K562 (cell line): Measurements from ENCODE around the gene NAIF1. TPM values are rescaled to one million over a fixed set of nuclear protein-coding genes. Genes with fewer than 3 reads are reported as not detected.

Source experiments
- CBX2 ChIP-seq: fragments of 200-600 bp; sonication (generic); IDR thresholded peaks from one replicate; pipeline ENCODE4 v1.6.1; 2012; ENCODE audit warnings: mild to moderate bottlenecking, low read length, inconsistent platforms; ENCODE audit not compliant: insufficient read depth, poor library complexity, severe bottlenecking
- EGR1 ChIP-seq: fragments of 450-650 bp; conservative IDR thresholded peaks from 2 replicates; pipeline ENCODE4 v1.6.1; 2017; ENCODE audit warnings: mild to moderate bottlenecking
- FOXA3 ChIP-seq, 2 experiments: fragments of 450-650 bp in 1 of 2; sonication (generic) in 1 of 2; formaldehyde crosslinking; IDR thresholded peaks in 1 of 2; conservative IDR thresholded peaks in 1 of 2; 2 replicates each; pipeline versions ENCODE4 v1.4.0 to v1.8.0; 2020 to 2022; ENCODE audit warnings: mild to moderate bottlenecking in 2 of 2, missing genetic modification reagents in 1 of 2
- GABPA ChIP-seq: fragments of 200-800 bp; sonication (Bioruptor generic); conservative IDR thresholded peaks from 2 replicates; pipeline ENCODE4 v1.6.1; 2016; ENCODE audit warnings: low read depth, missing genetic modification characterization, missing compliant biosample characterization
- NFE2 ChIP-seq: IDR thresholded peaks from 2 replicates; pipeline ENCODE4 v1.6.1; 2014; ENCODE audit warnings: antibody characterized with exemption, low read depth
- NFXL1 ChIP-seq: fragments of 450-650 bp; formaldehyde crosslinking; IDR thresholded peaks from 2 replicates; pipeline ENCODE4 v1.4.0; 2021; ENCODE audit warnings: mild to moderate bottlenecking
- POLR2G ChIP-seq: fragments of 200-400 bp; formaldehyde crosslinking; IDR thresholded peaks from 2 replicates; pipeline ENCODE4 v1.6.1; 2017; ENCODE audit warnings: low read depth, mild to moderate bottlenecking, antibody characterized with exemption, low read length, moderate library complexity
- REST ChIP-seq, 2 experiments: fragments of 450-650 bp; formaldehyde crosslinking in 1 of 2; IDR thresholded peaks; 2 replicates each; pipeline versions ENCODE4 v1.4.0 to v1.6.1; 2014 to 2020; ENCODE audit warnings: mild to moderate bottlenecking in 2 of 2, borderline replicate concordance in 1 of 2, low read depth in 1 of 2
- RUNX1 ChIP-seq: sonication (generic); IDR thresholded peaks from 2 replicates; pipeline ENCODE4 v1.6.1; 2016; ENCODE audit warnings: antibody characterized with exemption, low read depth
- SAFB ChIP-seq: fragments of 200-400 bp; formaldehyde crosslinking; IDR thresholded peaks from 2 replicates; pipeline ENCODE4 v1.6.1; 2017; ENCODE audit warnings: low read depth, low read length, borderline replicate concordance
- SMARCB1 ChIP-seq: IDR thresholded peaks from 2 replicates; pipeline ENCODE4 v1.6.1; 2011; ENCODE audit warnings: improper control_type of control experiment, low read depth; ENCODE audit not compliant: insufficient read length
- SP1 ChIP-seq: sonication (generic); formaldehyde crosslinking; IDR thresholded peaks from 2 replicates; pipeline ENCODE4 v1.8.1; 2022; ENCODE audit warnings: mild to moderate bottlenecking, missing genetic modification reagents
- SRSF1 ChIP-seq: fragments of 200-400 bp; formaldehyde crosslinking; IDR thresholded peaks from 2 replicates; pipeline ENCODE4 v1.6.1; 2017; ENCODE audit warnings: mild to moderate bottlenecking, low read depth, low read length, moderate library complexity
- STAG1 ChIP-seq: sonication (generic); formaldehyde crosslinking; IDR thresholded peaks from 2 replicates; pipeline ENCODE4 v1.5.0; 2020; ENCODE audit warnings: missing genetic modification reagents, borderline replicate concordance
- TAF15 ChIP-seq: fragments of 200-400 bp; formaldehyde crosslinking; IDR thresholded peaks from 2 replicates; pipeline ENCODE4 v1.6.1; 2017; ENCODE audit warnings: mild to moderate bottlenecking, low read depth, low read length, moderate library complexity
- ZNF184 ChIP-seq: sonication (generic); formaldehyde crosslinking; IDR thresholded peaks from 2 replicates; pipeline ENCODE4 v1.5.0; 2020; ENCODE audit warnings: missing genetic modification reagents
- ZNF282 ChIP-seq: sonication (generic); formaldehyde crosslinking; IDR thresholded peaks from 2 replicates; pipeline ENCODE4 v1.8.1; 2023; ENCODE audit warnings: missing genetic modification reagents
- ZNF445 ChIP-seq: fragments of 250-450 bp; sonication (Bioruptor Pico); IDR thresholded peaks from 2 replicates; pipeline ENCODE4 v1.4.0; 2020; ENCODE audit warnings: low read depth, mild to moderate bottlenecking, moderate library complexity
- ZNF830 ChIP-seq: fragments of 250-450 bp; sonication (Bioruptor Pico); IDR thresholded peaks from 2 replicates; pipeline ENCODE4 v1.5.0; 2021; ENCODE audit warnings: mild to moderate bottlenecking
- polyA plus RNA-seq, 8 experiments: library from polyadenylated mRNA; depleted of rRNA in 4 of 8; stranded (reverse) in 5 of 8; unstranded in 3 of 8; fragments of >200 nt; fragmentation: Nextera tagmentation in 2 of 8; fragmentation: Illumina TruSeq in 1 of 8; extraction: Ambion mirVana in 2 of 8; extraction: Trizol in 1 of 8; gene quantifications; 2 replicates each; pipeline versions ENCODE4 v1.2.1 to v1.2.3, GENCODE V29; 2011 to 2014; ENCODE audit warnings: inconsistent platforms in 1 of 8, missing spikeins in 1 of 8
- total RNA-seq, 7 experiments: library from RNA; depleted of rRNA in 6 of 7; stranded (reverse); fragments of >200 nt in 6 of 7; fragmentation: Illumina TruSeq in 2 of 7; extraction: Trizol in 2 of 7; gene quantifications; 2 replicates each; pipeline versions ENCODE4 v1.2.1 to v1.2.3, GENCODE V29; 2011 to 2021; ENCODE audit warnings: low replicate concordance in 1 of 7

NAIF1 gene
- total and polyA plus RNA-seq, 9 of the 15 experiments (the other 6 are each of a cell fraction or from before 2014, with no cell fraction given): 4.8 to 26.6 (median 17.2) TPM

DNA sequence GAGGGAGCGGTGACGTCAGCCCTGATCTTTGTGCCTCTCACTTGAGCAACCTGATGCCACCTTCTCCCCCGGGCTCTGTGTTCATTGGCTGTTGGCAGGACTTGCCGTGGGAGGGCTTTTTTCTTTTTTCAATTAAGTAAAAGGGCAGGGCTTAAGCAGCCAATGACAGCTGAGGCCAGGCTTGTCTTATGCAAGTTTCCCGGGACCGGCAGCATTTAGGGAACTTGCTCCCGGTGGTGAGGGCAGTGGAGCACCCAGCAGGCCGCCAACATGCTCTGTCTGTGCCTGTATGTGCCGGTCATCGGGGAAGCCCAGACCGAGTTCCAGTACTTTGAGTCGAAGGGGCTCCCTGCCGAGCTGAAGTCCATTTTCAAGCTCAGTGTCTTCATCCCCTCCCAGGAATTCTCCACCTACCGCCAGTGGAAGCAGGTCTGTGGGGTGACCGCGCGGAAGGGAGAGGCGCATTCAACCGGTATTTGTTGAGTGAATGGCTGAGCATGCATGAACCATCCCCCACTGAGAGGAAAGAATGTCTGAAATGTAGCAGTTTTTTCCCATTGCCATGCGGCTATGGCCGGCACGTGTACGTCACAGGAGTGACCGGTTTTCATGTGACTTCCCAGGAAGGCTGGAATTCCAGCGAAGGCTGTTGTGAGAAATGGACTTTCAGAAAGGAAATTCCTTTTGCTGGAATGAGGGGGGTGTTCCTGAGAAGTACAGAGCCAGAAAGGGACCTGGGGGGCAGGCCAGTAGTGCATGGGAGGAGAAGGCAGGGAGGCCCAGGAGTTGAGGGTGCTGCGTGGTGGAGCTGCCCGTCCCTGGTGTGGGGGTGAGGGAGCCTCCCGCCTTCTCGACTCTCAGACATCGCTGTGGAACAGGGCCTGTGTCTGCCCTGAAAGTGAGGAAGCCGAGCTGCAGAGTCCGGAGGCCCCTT is 31.4 kb upstream of the NAIF1 start (continued):
- TF ChIP-seq CBX2: no peak
- no peak for TF ChIP-seq ZNF445
- TF ChIP-seq STAG1 (CRISPR knock-in tag): no peak
- TF ChIP-seq SMARCB1: peak; percentile 54
- TF ChIP-seq ZNF830 (CRISPR knock-in tag): no peak
- no peak; the same call in 1 of the 2 replicates for TF ChIP-seq REST (IDR thresholded peaks at IDR 0.05; ENCODE audit: borderline replicate concordance)
- TF ChIP-seq REST (CRISPR knock-in tag; IDR thresholded peaks at IDR 0.05; ENCODE audit: low read depth): no peak
- TF ChIP-seq GABPA (tag): no peak
- no peak for TF ChIP-seq NFXL1 (CRISPR knock-in tag)
- peak; percentile 40; the same call in 1 of the 2 replicates for TF ChIP-seq EGR1
- TF ChIP-seq SRSF1: no peak
- TF ChIP-seq SP1 (CRISPR knock-in tag): peak; percentile 43; the same call in 1 of the 2 replicates
- no peak for TF ChIP-seq ZNF282 (CRISPR knock-in tag)
- peak; percentile 68 for TF ChIP-seq POLR2G
- TF ChIP-seq SAFB: no peak
- TF ChIP-seq NFE2: no peak
- no peak for TF ChIP-seq FOXA3 (CRISPR knock-in tag; conservative IDR thresholded peaks at IDR 0.05 in 1 of 2, IDR thresholded peaks at IDR 0.05 in 1 of 2)
- TF ChIP-seq RUNX1: no peak
- TF ChIP-seq TAF15: no peak
- no peak for TF ChIP-seq ZNF184 (CRISPR knock-in tag)
